ENCODE measurements around the gene LDHD. TPM values are rescaled to one million over a fixed set of nuclear protein-coding genes. Genes with fewer than 3 reads are reported as not detected.
"Not testable (repeated sequence)": the region's sequence is repeated elsewhere in the genome, so short reads cannot be mapped to it uniquely, and the experiment has no call there.

Gene LDHD
- total and polyA plus RNA-seq, 8 donors: 6.9 to 20.3 (median 9.7) TPM

DNA sequence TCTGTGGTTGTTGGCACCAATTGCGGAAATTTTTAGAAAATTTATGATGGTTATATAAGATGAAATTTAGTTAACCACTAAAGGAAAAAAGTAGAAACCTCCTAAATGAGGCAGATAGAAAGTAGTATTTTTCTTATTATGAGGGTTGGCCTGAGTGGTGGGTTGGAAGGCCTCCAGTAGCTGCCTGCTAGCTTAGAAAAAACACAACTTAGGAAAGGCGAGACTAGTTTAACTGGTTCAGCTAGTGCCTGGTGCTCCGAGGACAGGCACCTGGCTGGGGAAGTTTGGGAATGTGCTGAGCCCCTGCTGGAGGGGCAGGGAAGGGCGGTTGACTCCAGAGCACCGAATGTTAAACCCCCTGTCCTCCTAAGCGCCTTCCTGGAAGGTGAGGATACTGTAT lies 19.9 kb downstream of the LDHD start:
- 21 to 28% methylated on average over 6 of the region's 6 CpGs for WGBS, 2 donors
- Histone ChIP-seq H3K4me3 (no peak overlapping the region), H3K36me3 (no peaks in the 10 kb centered on the region), H3K4me1 (peaks cover 0 to 19% (median 18%) of the 10 kb centered on the region in 3 donors), H3K9me3 (no peaks in the 10 kb centered on the region), H3K27ac (peak overlapping the region in 3 of 4 donors; percentile 17 to 54 (median 31)), H3K27me3 (no peaks in the 10 kb centered on the region)
- ATAC-seq (peak; percentile 79 to 89 (median 85)), DNase-seq (peak in 4 of 6 donors; percentile 58 to 71 (median 64)), FAIRE-seq (no peak)
- intact Hi-C loops (cut with DNase I): no loop called here
- TF ChIP-seq, protein P1, sequence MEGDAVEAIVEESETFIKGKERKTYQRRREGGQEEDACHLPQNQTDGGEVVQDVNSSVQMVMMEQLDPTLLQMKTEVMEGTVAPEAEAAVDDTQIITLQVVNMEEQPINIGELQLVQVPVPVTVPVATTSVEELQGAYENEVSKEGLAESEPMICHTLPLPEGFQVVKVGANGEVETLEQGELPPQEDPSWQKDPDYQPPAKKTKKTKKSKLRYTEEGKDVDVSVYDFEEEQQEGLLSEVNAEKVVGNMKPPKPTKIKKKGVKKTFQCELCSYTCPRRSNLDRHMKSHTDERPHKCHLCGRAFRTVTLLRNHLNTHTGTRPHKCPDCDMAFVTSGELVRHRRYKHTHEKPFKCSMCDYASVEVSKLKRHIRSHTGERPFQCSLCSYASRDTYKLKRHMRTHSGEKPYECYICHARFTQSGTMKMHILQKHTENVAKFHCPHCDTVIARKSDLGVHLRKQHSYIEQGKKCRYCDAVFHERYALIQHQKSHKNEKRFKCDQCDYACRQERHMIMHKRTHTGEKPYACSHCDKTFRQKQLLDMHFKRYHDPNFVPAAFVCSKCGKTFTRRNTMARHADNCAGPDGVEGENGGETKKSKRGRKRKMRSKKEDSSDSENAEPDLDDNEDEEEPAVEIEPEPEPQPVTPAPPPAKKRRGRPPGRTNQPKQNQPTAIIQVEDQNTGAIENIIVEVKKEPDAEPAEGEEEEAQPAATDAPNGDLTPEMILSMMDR (IDR thresholded peaks at IDR 0.05): peak in 2 of 4 donors; percentile 22 to 34

DNA sequence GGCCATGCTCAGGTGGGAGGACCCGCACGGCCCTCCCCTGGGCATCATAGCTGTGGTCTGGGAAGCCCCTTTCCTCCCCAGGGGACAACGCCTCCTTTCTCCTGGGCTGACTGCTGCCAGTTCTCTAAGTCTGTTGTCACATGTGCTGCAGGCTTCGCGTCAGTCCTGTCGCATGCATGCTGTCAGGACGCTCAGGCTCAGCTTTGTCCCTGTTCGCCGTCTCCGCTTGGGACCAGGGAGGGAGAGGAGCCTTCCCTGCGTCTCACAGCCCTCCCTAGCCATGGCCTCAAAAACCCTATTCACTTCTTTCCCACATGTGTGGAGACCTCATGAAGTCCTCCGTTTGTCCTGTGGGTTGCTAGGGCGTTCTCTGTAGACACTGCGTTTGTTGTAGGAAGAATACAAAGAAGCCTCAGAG lies 21.4 kb downstream of the LDHD start:
- no peak for FAIRE-seq
- no peaks in the 10 kb centered on the region for H3K36me3 ChIP-seq
- H3K4me1 ChIP-seq: peaks cover 0 to 19% (median 18%) of the 10 kb centered on the region in 3 donors
- H3K9me3 ChIP-seq: no peaks in the 10 kb centered on the region
- DNase-seq: no peak
- WGBS, 2 donors: 95 to 97% methylated on average over 14 of the region's 14 CpGs
- ATAC-seq: no peak
- H3K27me3 ChIP-seq: no peaks in the 10 kb centered on the region
- no peak overlapping the region for H3K4me3 ChIP-seq
- TF ChIP-seq, protein P1 (IDR thresholded peaks at IDR 0.05): no peak
- intact Hi-C loops (cut with DNase I): no loop called here
- H3K27ac ChIP-seq: no peak overlapping the region

GRCh38 chr16:75093598-75094540 lies 22.7 kb downstream of the LDHD start:
- WGBS, 2 donors: 93 to 95% methylated on average over 23 of the region's 23 CpGs
- H3K4me1 ChIP-seq: peaks cover 0 to 19% (median 18%) of the 10 kb centered on the region in 3 donors
- FAIRE-seq (no peak), ATAC-seq (no peak), DNase-seq (no peak)
- H3K27ac ChIP-seq: no peak overlapping the region
- no peaks in the 10 kb centered on the region for H3K9me3 ChIP-seq
- no peaks in the 10 kb centered on the region for H3K27me3 ChIP-seq
- H3K36me3 ChIP-seq: no peaks in the 10 kb centered on the region
- intact Hi-C loops (cut with DNase I): no loop called here
- no peak overlapping the region for H3K4me3 ChIP-seq
- TF ChIP-seq, protein P1 (IDR thresholded peaks at IDR 0.05): no peak

GRCh38 chr16:75092777-75093176 lies 23.8 kb downstream of the LDHD start:
- intact Hi-C loops (cut with DNase I): no loop called here
- DNase-seq: peak in 3 of 6 donors; percentile 35 to 52 (median 35)
- 12 to 21% methylated on average over 7 of the region's 7 CpGs for WGBS, 2 donors
- Histone ChIP-seq H3K27me3 (no peaks in the 10 kb centered on the region), H3K36me3 (no peaks in the 10 kb centered on the region), H3K27ac (no peak overlapping the region), H3K9me3 (no peaks in the 10 kb centered on the region), H3K4me1 (peaks cover 0 to 19% (median 18%) of the 10 kb centered on the region in 3 donors), H3K4me3 (no peak overlapping the region)
- peak; percentile 25 to 58 (median 42) for ATAC-seq
- TF ChIP-seq, protein P1 (IDR thresholded peaks at IDR 0.05): no peak
- no peak for FAIRE-seq

DNA sequence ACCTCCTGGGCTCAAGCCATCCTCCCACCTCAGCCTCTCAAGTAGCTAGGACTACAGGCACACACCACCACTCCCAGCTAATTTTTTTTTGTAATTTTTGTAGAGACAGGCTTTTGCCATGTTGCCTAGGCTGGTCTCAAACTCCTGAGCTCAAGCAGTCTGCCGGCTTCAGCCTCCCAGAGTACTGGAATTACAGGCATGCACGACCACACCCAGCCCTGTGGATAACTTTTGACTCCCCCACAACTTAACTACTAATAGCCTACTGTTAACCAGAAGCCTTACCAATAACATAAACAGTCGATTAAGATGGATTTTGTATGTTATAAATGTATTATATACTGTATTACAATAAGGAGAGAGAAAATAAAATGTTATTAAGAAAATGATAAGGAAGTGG lies 25.0 kb downstream of the LDHD start:
- FAIRE-seq; H3K27me3 ChIP-seq; H3K9me3 ChIP-seq; intact Hi-C loops (cut with DNase I); ATAC-seq; H3K36me3 ChIP-seq; DNase-seq; H3K4me3 ChIP-seq; H3K27ac ChIP-seq: not testable (repeated sequence)
- WGBS, 2 donors: 72 to 80% methylated on average over 3 of the region's 3 CpGs
- H3K4me1 ChIP-seq: peaks cover 3 to 13% (median 12%) of the 10 kb centered on the region in 3 donors

DNA sequence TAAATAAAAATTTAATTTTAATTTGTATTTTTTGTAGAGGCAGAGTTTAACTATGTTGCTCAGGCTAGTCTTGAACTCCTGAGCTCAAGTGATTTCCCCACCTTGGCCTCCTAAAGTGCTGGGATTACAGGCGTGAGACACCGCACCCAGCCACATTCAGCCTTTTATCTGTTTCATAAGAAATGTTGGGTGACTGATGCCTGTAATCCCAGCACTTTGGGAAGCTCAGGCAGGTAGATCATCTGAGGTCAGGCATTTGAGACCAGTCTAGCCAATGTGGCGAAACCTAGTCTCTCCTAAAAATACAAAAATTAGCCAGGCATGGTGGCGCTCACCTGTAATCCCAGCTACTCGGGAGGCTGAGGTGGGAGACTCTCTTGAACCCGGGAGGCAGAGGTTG lies 25.7 kb downstream of the LDHD start:
- H3K36me3 ChIP-seq; intact Hi-C loops (cut with DNase I); H3K27ac ChIP-seq; ATAC-seq; FAIRE-seq; H3K27me3 ChIP-seq; H3K4me3 ChIP-seq; H3K4me1 ChIP-seq; DNase-seq; H3K9me3 ChIP-seq: not testable (repeated sequence)
- 85 to 93% methylated on average over 6 of the region's 6 CpGs for WGBS, 2 donors

Measured in pancreas (tissue), 10 donors.